B cell (primary cell): ENCODE results near the gene SLC40A1. TPM values are rescaled to one million over a fixed set of nuclear protein-coding genes. Genes with fewer than 3 reads are reported as not detected.

Source experiments
- ATAC-seq: fragments of 200-7000 bp; cut with Tn5 transposase; one replicate; pipeline ENCODE4 v1.10.0; 2021; ENCODE audit warnings: low read depth, mild to moderate bottlenecking, moderate number of reproducible peaks, moderate library complexity
- CTCF ChIA-PET: fragments of 350-600 bp; sonication (Branson Sonifier 250); formaldehyde crosslinking; loops from one replicate; lab custom pipeline; 2021; ENCODE audit warnings: antibody characterized with exemption, inconsistent platforms; lab: Charles Lee
- POLR2A ChIA-PET: fragments of 350-600 bp; sonication (Branson Sonifier 250); formaldehyde crosslinking; loops from one replicate; lab custom pipeline; 2021; ENCODE audit warnings: antibody characterized with exemption; lab: Charles Lee
- DNase-seq: peaks from one replicate; pipeline ENCODE4 v3.0.0; 2013
- H2AFZ ChIP-seq: 2 replicates; pipeline ENCODE4 v1.6.1; 2012; ENCODE audit warnings: mild to moderate bottlenecking, low read depth, low read length; ENCODE audit not compliant: insufficient read depth, poor library complexity, severe bottlenecking
- H3K27ac ChIP-seq, 2 donors: 1 replicate in 1 of 2; 2 replicates in 1 of 2; pipeline ENCODE4 v1.5.1; 2012 to 2013; ENCODE audit warnings: low read length in 2 of 2, mild to moderate bottlenecking in 2 of 2, moderate library complexity in 1 of 2
- H3K27me3 ChIP-seq, 4 experiments: fragments of 200-600 bp in 1 of 4; sonication (generic) in 1 of 4; replicated peaks in 1 of 4; 1 replicate in 2 of 4; 2 replicates in 2 of 4; pipeline versions ENCODE4 v1.6.1 to v1.7.0; 2013 to 2016; ENCODE audit warnings: low read length in 3 of 4, mild to moderate bottlenecking in 2 of 4, mixed read lengths in 1 of 4, moderate library complexity in 1 of 4; ENCODE audit not compliant: insufficient read depth in 4 of 4, control insufficient read depth in 3 of 4; ENCODE audit errors: control extremely low read depth in 1 of 4
- H3K36me3 ChIP-seq, 2 experiments: replicated peaks in 1 of 2; 1 replicate in 1 of 2; 2 replicates in 1 of 2; pipeline versions ENCODE4 v1.6.1 to v1.7.1; 2013; ENCODE audit warnings: low read length in 1 of 2; ENCODE audit not compliant: insufficient read depth in 2 of 2, control insufficient read depth in 1 of 2; ENCODE audit errors: control extremely low read depth in 1 of 2, extremely low read depth in 1 of 2
- H3K4me1 ChIP-seq, 2 donors: fragments of 200-600 bp in 1 of 2; sonication (generic) in 1 of 2; 1 replicate in 1 of 2; 2 replicates in 1 of 2; pipeline versions ENCODE4 v1.5.1 to v1.6.1; 2013 to 2017; ENCODE audit warnings: low read length in 2 of 2; ENCODE audit not compliant: control insufficient read depth in 2 of 2, insufficient read depth in 2 of 2
- H3K4me2 ChIP-seq: replicated peaks from 2 replicates; pipeline ENCODE3; 2012; ENCODE audit warnings: mild to moderate bottlenecking, low read depth, low read length; ENCODE audit not compliant: poor library complexity, severe bottlenecking
- H3K4me3 ChIP-seq, 5 experiments: fragments of 200-600 bp in 1 of 5; sonication (generic) in 1 of 5; 1 replicate in 3 of 5; 2 replicates in 2 of 5; pipeline versions ENCODE4 v1.5.1 to v1.7.0; 2011 to 2016; ENCODE audit warnings: low read length in 4 of 5, mild to moderate bottlenecking in 4 of 5, low read depth in 2 of 5, control low read depth in 1 of 5, moderate library complexity in 1 of 5; ENCODE audit not compliant: insufficient read depth in 1 of 5; ENCODE audit errors: control extremely low read depth in 1 of 5, extremely low read depth in 1 of 5
- H3K79me2 ChIP-seq: fragments of 200-600 bp; sonication (generic); one replicate; pipeline ENCODE4 v1.6.0; 2016; ENCODE audit warnings: low read length; ENCODE audit not compliant: control insufficient read depth, insufficient read depth
- H3K9ac ChIP-seq: fragments of 200-600 bp; sonication (generic); 2 replicates; pipeline ENCODE4 v1.6.1; 2017; ENCODE audit warnings: mild to moderate bottlenecking, low read length, moderate library complexity
- H3K9me3 ChIP-seq, 3 donors: one replicate each; pipeline versions ENCODE4 v1.6.1 to v1.7.1; 2013; ENCODE audit warnings: low read length in 2 of 3; ENCODE audit not compliant: control insufficient read depth in 2 of 3, insufficient read depth in 1 of 3; ENCODE audit errors: control extremely low read depth in 1 of 3
- H4K20me1 ChIP-seq: 2 replicates; pipeline ENCODE4 v1.6.0; 2012; ENCODE audit warnings: mild to moderate bottlenecking, low read length; ENCODE audit not compliant: insufficient read depth, control insufficient read depth, poor library complexity, severe bottlenecking
- H3K27ac Mint-ChIP-seq: one replicate; pipeline ENCODE4 v1.8.0; 2021; ENCODE audit warnings: mixed read lengths
- H3K27me3 Mint-ChIP-seq: one replicate; pipeline ENCODE4 v1.8.0; 2021; ENCODE audit warnings: mixed read lengths
- H3K4me1 Mint-ChIP-seq: one replicate; pipeline ENCODE4 v1.8.0; 2021; ENCODE audit warnings: mixed read lengths
- H3K4me3 Mint-ChIP-seq: one replicate; pipeline ENCODE4 v1.8.0; 2021; ENCODE audit warnings: mixed read lengths
- H3K9me3 Mint-ChIP-seq: one replicate; pipeline ENCODE4 v1.8.0; 2022; ENCODE audit warnings: mixed read lengths; ENCODE audit not compliant: insufficient read depth
- EZH2 ChIP-seq: IDR thresholded peaks from 2 replicates; pipeline ENCODE4 v1.6.1; 2012; ENCODE audit warnings: borderline replicate concordance, low read depth, mild to moderate bottlenecking, moderate library complexity, low read length; ENCODE audit not compliant: insufficient read depth, poor library complexity, severe bottlenecking
- WGBS: methylation state at CpG from one replicate; pipeline ENCODE4 v1.1.5; 2013; ENCODE audit warnings: missing lambda C conversion rate; ENCODE audit not compliant: insufficient coverage; 5-methylcytosine and 5-hydroxymethylcytosine counted together
- intact Hi-C: fragments of 100-400 bp; cut with micrococcal nuclease; formaldehyde crosslinking; loops from one replicate; pipeline ENCODE4 v1.10.0; 2022
- polyA plus RNA-seq: library from polyadenylated mRNA; depleted of rRNA; stranded (reverse); fragments of >200 nt; gene quantifications from 2 replicates; pipeline ENCODE4 v1.2.3, GENCODE V29; 2012
- total RNA-seq, 2 donors: library from RNA; stranded (reverse); fragments of 120-200 nt in 1 of 2; gene quantifications; 1 replicate in 1 of 2; 2 replicates in 1 of 2; pipeline versions ENCODE4 v1.2.3 to v1.2.4, GENCODE V29; 2013 to 2022
- TF ChIP-seq, protein P1 (sequence below): fragments of 200-600 bp; IDR thresholded peaks from one replicate; pipeline ENCODE4 v1.8.0; 2022; ENCODE audit warnings: antibody characterized with exemption, mild to moderate bottlenecking

SLC40A1 gene
- total and polyA plus RNA-seq, 2 donors (not counting 1 experiment from before 2014, with no cell fraction given) = 0.07 to 0.39 TPM

DNA sequence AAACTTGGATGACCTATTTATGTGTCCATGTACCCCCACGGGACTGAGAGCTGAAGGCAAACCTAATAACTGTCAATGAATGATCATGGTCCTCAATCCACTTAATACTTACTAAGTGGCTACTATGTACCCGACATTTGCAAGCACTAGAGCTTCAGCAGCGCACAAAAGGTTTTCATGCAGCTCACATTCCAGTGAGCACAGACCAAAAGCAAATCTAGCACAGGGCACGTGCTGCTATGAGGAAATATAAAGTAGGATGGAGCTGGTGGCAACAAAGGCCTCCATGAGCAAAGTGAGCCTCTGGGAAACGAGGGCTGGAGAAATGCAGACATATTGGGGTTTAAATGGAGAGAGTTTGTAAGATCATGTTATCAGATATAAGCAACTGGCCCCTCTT is 3.5 kb downstream of the SLC40A1 start:
- no peak for TF ChIP-seq EZH2
- TF ChIP-seq, protein P1, sequence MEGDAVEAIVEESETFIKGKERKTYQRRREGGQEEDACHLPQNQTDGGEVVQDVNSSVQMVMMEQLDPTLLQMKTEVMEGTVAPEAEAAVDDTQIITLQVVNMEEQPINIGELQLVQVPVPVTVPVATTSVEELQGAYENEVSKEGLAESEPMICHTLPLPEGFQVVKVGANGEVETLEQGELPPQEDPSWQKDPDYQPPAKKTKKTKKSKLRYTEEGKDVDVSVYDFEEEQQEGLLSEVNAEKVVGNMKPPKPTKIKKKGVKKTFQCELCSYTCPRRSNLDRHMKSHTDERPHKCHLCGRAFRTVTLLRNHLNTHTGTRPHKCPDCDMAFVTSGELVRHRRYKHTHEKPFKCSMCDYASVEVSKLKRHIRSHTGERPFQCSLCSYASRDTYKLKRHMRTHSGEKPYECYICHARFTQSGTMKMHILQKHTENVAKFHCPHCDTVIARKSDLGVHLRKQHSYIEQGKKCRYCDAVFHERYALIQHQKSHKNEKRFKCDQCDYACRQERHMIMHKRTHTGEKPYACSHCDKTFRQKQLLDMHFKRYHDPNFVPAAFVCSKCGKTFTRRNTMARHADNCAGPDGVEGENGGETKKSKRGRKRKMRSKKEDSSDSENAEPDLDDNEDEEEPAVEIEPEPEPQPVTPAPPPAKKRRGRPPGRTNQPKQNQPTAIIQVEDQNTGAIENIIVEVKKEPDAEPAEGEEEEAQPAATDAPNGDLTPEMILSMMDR = no peak
- H3K9me3 ChIP-seq = no peaks in the 10 kb centered on the region
- H3K9me3 Mint-ChIP-seq = no peaks in the 10 kb centered on the region
- H3K36me3 ChIP-seq = no peaks in the 10 kb centered on the region
- WGBS = 92% methylated on average over 3 of the region's 5 CpGs
- no peak overlapping the region for H3K27ac Mint-ChIP-seq
- intact Hi-C loops = no loop called here
- H3K4me1 Mint-ChIP-seq = peaks cover 18% of the 10 kb centered on the region
- no peaks in the 10 kb centered on the region for H4K20me1 ChIP-seq
- no peak overlapping the region for H3K4me3 Mint-ChIP-seq
- peaks cover 0 to 25% (median 15%) of the 10 kb centered on the region in 4 experiments for H3K27me3 ChIP-seq
- H3K9ac ChIP-seq = no peak overlapping the region
- no peak overlapping the region for H2AFZ ChIP-seq
- H3K27ac ChIP-seq = no peak overlapping the region
- POLR2A ChIA-PET = no interaction called here
- no peak overlapping the region for H3K4me3 ChIP-seq
- H3K4me2 ChIP-seq = no peak overlapping the region
- H3K79me2 ChIP-seq = no peaks in the 10 kb centered on the region
- peaks cover 12 to 15% of the 10 kb centered on the region in 2 donors for H3K4me1 ChIP-seq
- CTCF ChIA-PET = no interaction called here
- DNase-seq (no peak), ATAC-seq (no peak)
- peaks cover 42% of the 10 kb centered on the region for H3K27me3 Mint-ChIP-seq

DNA sequence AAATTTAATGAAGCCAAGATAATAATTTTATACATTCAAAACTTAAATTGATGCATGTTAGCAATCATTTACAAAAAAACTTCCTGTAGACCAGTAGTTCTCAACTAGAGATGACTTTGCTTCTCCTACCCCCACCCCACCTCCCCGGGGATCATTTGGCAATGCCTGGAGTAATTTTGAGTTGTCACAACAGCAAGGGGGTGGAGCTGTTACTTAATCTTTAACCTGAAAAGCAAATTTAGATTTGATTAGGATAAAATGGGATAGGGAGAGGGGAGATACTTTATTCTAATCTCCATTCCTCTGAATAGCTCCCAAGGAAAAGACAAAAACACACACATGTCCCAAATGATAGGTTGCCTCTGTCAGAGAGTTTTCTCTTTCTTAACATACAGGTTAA is 4.2 kb downstream of the SLC40A1 start:
- Histone ChIP-seq H3K27me3 (peaks cover 0 to 18% (median 11%) of the 10 kb centered on the region in 4 experiments), H3K4me3 (no peak overlapping the region), H4K20me1 (no peaks in the 10 kb centered on the region), H3K36me3 (no peaks in the 10 kb centered on the region), H3K27ac (no peak overlapping the region), H3K4me1 (peaks cover 9 to 13% of the 10 kb centered on the region in 2 donors), H3K9ac (no peak overlapping the region), H3K9me3 (no peaks in the 10 kb centered on the region), H2AFZ (no peak overlapping the region), H3K79me2 (no peaks in the 10 kb centered on the region), H3K4me2 (no peak overlapping the region)
- no peak for TF ChIP-seq EZH2
- TF ChIP-seq, protein P1 = no peak
- ATAC-seq (no peak), DNase-seq (no peak)
- intact Hi-C loops = no loop called here
- peaks cover 11% of the 10 kb centered on the region for H3K4me1 Mint-ChIP-seq
- no peaks in the 10 kb centered on the region for H3K9me3 Mint-ChIP-seq
- ChIA-PET CTCF (no interaction called here), POLR2A (no interaction called here)
- peaks cover 36% of the 10 kb centered on the region for H3K27me3 Mint-ChIP-seq
- H3K27ac Mint-ChIP-seq = no peak overlapping the region
- no peak overlapping the region for H3K4me3 Mint-ChIP-seq
- no CpG with 5 or more reads among the region's 1 CpG for WGBS
